ENCODE results near the gene CREB5.

Gene CREB5

GRCh38 chr7:28677668-28678067 lies 265.4 kb downstream of the CREB5 start:
- DNase-seq (ENCODE audit: low read depth in 1 of 2, low spot score in 1 of 2) = no peak

- DNase-seq (ENCODE audit: low read depth in 1 of 2, low spot score in 1 of 2) = no peak
These were observed 266.2 kb downstream of the CREB5 start for GRCh38 chr7:28678431-28678965.

GRCh38 chr7:28681693-28682310 lies 269.5 kb downstream of the CREB5 start:
- DNase-seq (ENCODE audit: low read depth in 1 of 2, low spot score in 1 of 2) = no peak

GRCh38 chr7:28682801-28683200 lies 270.5 kb downstream of the CREB5 start:
- DNase-seq (ENCODE audit: low read depth in 1 of 2, low spot score in 1 of 2) = no peak

GRCh38 chr7:28684650-28685241 lies 272.4 kb downstream of the CREB5 start:
- no peak for DNase-seq (ENCODE audit: low read depth in 1 of 2, low spot score in 1 of 2)

- no peak for DNase-seq (ENCODE audit: low read depth in 1 of 2, low spot score in 1 of 2)
These were observed 272.9 kb downstream of the CREB5 start for GRCh38 chr7:28685242-28685643.

- DNase-seq (ENCODE audit: low read depth in 1 of 2, low spot score in 1 of 2) = no peak
These were observed 273.5 kb downstream of the CREB5 start for GRCh38 chr7:28685644-28686417.

- no peak for DNase-seq (ENCODE audit: low read depth in 1 of 2, low spot score in 1 of 2)
These were observed 274.1 kb downstream of the CREB5 start for GRCh38 chr7:28686418-28686800.

- DNase-seq (ENCODE audit: low read depth in 1 of 2, low spot score in 1 of 2) = no peak
These were observed 275.2 kb downstream of the CREB5 start for GRCh38 chr7:28687537-28687936.

GRCh38 chr7:28688174-28688573 lies 275.9 kb downstream of the CREB5 start:
- no peak for DNase-seq (ENCODE audit: low read depth in 1 of 2, low spot score in 1 of 2)

- DNase-seq (ENCODE audit: low read depth in 1 of 2, low spot score in 1 of 2) = no peak
These were observed 276.3 kb downstream of the CREB5 start for GRCh38 chr7:28688651-28689050.

GRCh38 chr7:28695300-28696295 lies 283.3 kb downstream of the CREB5 start:
- DNase-seq (ENCODE audit: low read depth in 1 of 2, low spot score in 1 of 2) = no peak

- no peak for DNase-seq (ENCODE audit: low read depth in 1 of 2, low spot score in 1 of 2)
These were observed 285.7 kb downstream of the CREB5 start for GRCh38 chr7:28697913-28698563.

GRCh38 chr7:28698840-28699239 lies 286.5 kb downstream of the CREB5 start:
- DNase-seq (ENCODE audit: low read depth in 1 of 2, low spot score in 1 of 2) = no peak

GRCh38 chr7:28700096-28700495 lies 287.8 kb downstream of the CREB5 start:
- no peak for DNase-seq (ENCODE audit: low read depth in 1 of 2, low spot score in 1 of 2)

GRCh38 chr7:28700790-28701203 lies 288.5 kb downstream of the CREB5 start:
- no peak for DNase-seq (ENCODE audit: low read depth in 1 of 2, low spot score in 1 of 2)

- DNase-seq (ENCODE audit: low read depth in 1 of 2, low spot score in 1 of 2) = no peak
These were observed 289.4 kb downstream of the CREB5 start for GRCh38 chr7:28701731-28702130.

GRCh38 chr7:28702171-28702570 lies 289.9 kb downstream of the CREB5 start:
- DNase-seq (ENCODE audit: low read depth in 1 of 2, low spot score in 1 of 2) = no peak

- no peak for DNase-seq (ENCODE audit: low read depth in 1 of 2, low spot score in 1 of 2)
These were observed 290.9 kb downstream of the CREB5 start for GRCh38 chr7:28703037-28703765.

- DNase-seq (ENCODE audit: low read depth in 1 of 2, low spot score in 1 of 2) = no peak
These were observed 292.4 kb downstream of the CREB5 start for GRCh38 chr7:28704706-28705105.
